H1 (cell line): ENCODE measurements around the gene DCK. TPM values are rescaled to one million over a fixed set of nuclear protein-coding genes. Genes with fewer than 3 reads are reported as not detected.
"Not testable (repeated sequence)": the region's sequence is repeated elsewhere in the genome, so short reads cannot be mapped to it uniquely, and the experiment has no call there.

Source experiments
- CTCF ChIA-PET: fragments of 300-600 bp; sonication (Branson Sonifier 250); formaldehyde crosslinking; loops from one replicate; lab custom pipeline; 2021; ENCODE audit not compliant: partially characterized antibody; lab: Charles Lee
- POLR2A ChIA-PET: fragments of 300-600 bp; sonication (Branson Sonifier 250); formaldehyde crosslinking; loops from one replicate; lab custom pipeline; 2021; ENCODE audit warnings: inconsistent platforms; ENCODE audit not compliant: partially characterized antibody; lab: Charles Lee
- DNase-seq, 2 experiments: peaks; one replicate each; pipeline versions ENCODE4 v3.0.0 to v3.0.0-alpha.2; 2010 to 2022; ENCODE audit warnings: low spot score in 2 of 2, low read depth in 1 of 2, mixed read lengths in 1 of 2
- FAIRE-seq: peaks from 2 replicates; lab custom pipeline; 2011; peaks lifted over from hg19 to GRCh38; lab: Jason Lieb, UNC
- H2AFZ ChIP-seq: 2 replicates; pipeline ENCODE4 v1.8.1; 2012; ENCODE audit warnings: low read length, inconsistent platforms
- H2AK5ac ChIP-seq: 2 replicates; pipeline ENCODE4 v1.6.1; 2013; ENCODE audit warnings: low read depth, low read length
- H2BK120ac ChIP-seq: replicated peaks from 2 replicates; pipeline ENCODE3; 2013; ENCODE audit warnings: low read depth, low read length, inconsistent platforms
- H2BK12ac ChIP-seq: 2 replicates; pipeline ENCODE4 v1.6.1; 2013; ENCODE audit warnings: low read depth, low read length
- H2BK15ac ChIP-seq: 2 replicates; pipeline ENCODE4 v1.6.1; 2013; ENCODE audit warnings: low read length
- H2BK20ac ChIP-seq: 2 replicates; pipeline ENCODE4 v1.6.1; 2013; ENCODE audit warnings: low read length
- H2BK5ac ChIP-seq: 2 replicates; pipeline ENCODE4 v1.6.1; 2013; ENCODE audit warnings: low read depth, low read length
- H3K14ac ChIP-seq: 2 replicates; pipeline ENCODE4 v1.6.1; 2013; ENCODE audit warnings: inconsistent platforms; ENCODE audit not compliant: insufficient read length
- H3K18ac ChIP-seq: 2 replicates; pipeline ENCODE4 v1.6.1; 2013; ENCODE audit warnings: low read length; ENCODE audit errors: extremely low read depth
- H3K23ac ChIP-seq: 2 replicates; pipeline ENCODE4 v1.6.1; 2013; ENCODE audit warnings: inconsistent platforms; ENCODE audit not compliant: insufficient read length
- H3K23me2 ChIP-seq: 2 replicates; pipeline ENCODE4 v1.6.1; 2013; ENCODE audit warnings: low read depth, low read length
- H3K27ac ChIP-seq: 2 replicates; pipeline ENCODE4 v1.6.1; 2011; ENCODE audit warnings: low read depth, low read length, inconsistent platforms
- H3K27me3 ChIP-seq, 4 experiments: replicated peaks in 1 of 4; 1 replicate in 1 of 4; 2 replicates in 3 of 4; pipeline versions ENCODE4 v1.6.1 to v1.8.1; 2011 to 2013; ENCODE audit warnings: low read length in 3 of 4, mild to moderate bottlenecking in 3 of 4, inconsistent platforms in 2 of 4, mixed read lengths in 2 of 4, moderate library complexity in 1 of 4; ENCODE audit not compliant: control insufficient read depth in 3 of 4, insufficient read depth in 3 of 4; ENCODE audit errors: extremely low read depth in 1 of 4
- H3K36me3 ChIP-seq, 4 experiments: 2 replicates each; pipeline versions ENCODE4 v1.6.1 to v1.8.1; 2011 to 2013; ENCODE audit warnings: mild to moderate bottlenecking in 4 of 4, low read length in 3 of 4, moderate library complexity in 2 of 4, control low read depth in 1 of 4, inconsistent platforms in 1 of 4; ENCODE audit not compliant: insufficient read depth in 4 of 4, control insufficient read depth in 2 of 4
- H3K4ac ChIP-seq: replicated peaks from 2 replicates; pipeline ENCODE3; 2013; ENCODE audit warnings: low read length, low read depth, mixed read lengths, inconsistent platforms; ENCODE audit not compliant: insufficient read length
- H3K4me1 ChIP-seq, 4 experiments: replicated peaks in 1 of 4; 1 replicate in 1 of 4; 2 replicates in 3 of 4; pipeline versions ENCODE4 v1.6.1 to v1.8.1; 2011 to 2013; ENCODE audit warnings: low read length in 3 of 4, inconsistent platforms in 2 of 4, mixed read lengths in 1 of 4; ENCODE audit not compliant: insufficient read depth in 4 of 4, control insufficient read depth in 3 of 4
- H3K4me2 ChIP-seq, 2 experiments: 2 replicates each; pipeline versions ENCODE4 v1.6.1 to v1.8.1; 2011 to 2013; ENCODE audit warnings: low read depth in 2 of 2, low read length in 2 of 2, control low read depth in 1 of 2, inconsistent platforms in 1 of 2, mild to moderate bottlenecking in 1 of 2; ENCODE audit not compliant: insufficient read depth in 1 of 2
- H3K4me3 ChIP-seq, 4 experiments: fragments of 200-600, 300-600 bp in 1 of 4; sonication (generic), shearing (Covaris generic), sonication (Bioruptor Twin) in 1 of 4; 2 replicates each; pipeline versions ENCODE4 v1.5.1 to v1.8.1; 2011 to 2016; ENCODE audit warnings: low read length in 4 of 4, low read depth in 3 of 4, control low read depth in 2 of 4, inconsistent platforms in 2 of 4, mild to moderate bottlenecking in 2 of 4, mixed read lengths in 1 of 4, moderate library complexity in 1 of 4; ENCODE audit not compliant: insufficient read depth in 2 of 4; ENCODE audit errors: extremely low read depth in 1 of 4
- H3K56ac ChIP-seq: replicated peaks from 2 replicates; pipeline ENCODE3; 2013; ENCODE audit warnings: low read depth, mild to moderate bottlenecking, mixed read lengths, low read length, inconsistent platforms; ENCODE audit not compliant: insufficient read length
- H3K79me1 ChIP-seq: 2 replicates; pipeline ENCODE4 v1.6.1; 2013; ENCODE audit warnings: low read depth, low read length, control low read depth
- H3K79me2 ChIP-seq, 2 experiments: 2 replicates each; pipeline versions ENCODE4 v1.6.1 to v1.8.1; 2012 to 2013; ENCODE audit warnings: low read length in 2 of 2, mild to moderate bottlenecking in 2 of 2, inconsistent platforms in 1 of 2; ENCODE audit not compliant: insufficient read depth in 2 of 2, control insufficient read depth in 1 of 2
- H3K9ac ChIP-seq, 4 experiments: replicated peaks in 1 of 4; 1 replicate in 1 of 4; 2 replicates in 3 of 4; pipeline versions ENCODE4 v1.6.1 to v1.8.1; 2011 to 2013; ENCODE audit warnings: low read depth in 3 of 4, low read length in 3 of 4, control low read depth in 2 of 4, mild to moderate bottlenecking in 2 of 4, moderate library complexity in 2 of 4, inconsistent platforms in 1 of 4; ENCODE audit errors: extremely low read depth in 1 of 4
- H3K9me3 ChIP-seq, 2 experiments: 2 replicates each; pipeline versions ENCODE4 v1.6.1 to v1.8.1; 2012 to 2013; ENCODE audit warnings: mild to moderate bottlenecking in 2 of 2, moderate library complexity in 2 of 2, control low read depth in 1 of 2, inconsistent platforms in 1 of 2, low read depth in 1 of 2, low read length in 1 of 2, mixed read lengths in 1 of 2; ENCODE audit not compliant: insufficient read depth in 2 of 2
- H4K20me1 ChIP-seq, 2 experiments: replicated peaks in 1 of 2; 2 replicates each; pipeline versions ENCODE3 to v1.8.1; 2011 to 2013; ENCODE audit warnings: inconsistent platforms in 2 of 2, low read length in 2 of 2, mild to moderate bottlenecking in 1 of 2; ENCODE audit not compliant: insufficient read depth in 2 of 2, control insufficient read depth in 1 of 2
- H4K5ac ChIP-seq: 2 replicates; pipeline ENCODE4 v1.6.1; 2013; ENCODE audit warnings: low read length, low read depth, mixed read lengths, inconsistent platforms; ENCODE audit not compliant: insufficient read length
- H4K8ac ChIP-seq: 2 replicates; pipeline ENCODE4 v1.8.0; 2013; ENCODE audit warnings: mild to moderate bottlenecking, moderate library complexity, low read length, inconsistent platforms; ENCODE audit not compliant: insufficient read depth; ENCODE audit errors: extremely low read depth
- H4K91ac ChIP-seq: replicated peaks from 2 replicates; pipeline ENCODE3; 2013; ENCODE audit warnings: low read length, mixed read lengths, inconsistent platforms; ENCODE audit not compliant: insufficient read length
- WGBS, 2 experiments: shearing (Covaris generic) in 1 of 2; methylation state at CpG; one replicate each; pipeline versions ENCODE4 v1.1.6 to v1.1.7; 2013 to 2015; ENCODE audit warnings: low lambda C conversion rate in 2 of 2, mixed read lengths in 2 of 2, inconsistent platforms in 1 of 2, low coverage in 1 of 2, missing lambda C conversion rate in 1 of 2; ENCODE audit not compliant: insufficient replicate concordance in 2 of 2, insufficient coverage in 1 of 2, insufficient read length in 1 of 2; ENCODE audit errors: extremely low coverage in 1 of 2, missing lambda C conversion rate in 1 of 2; 5-methylcytosine and 5-hydroxymethylcytosine counted together
- polyA plus RNA-seq, 7 experiments: library from polyadenylated mRNA; depleted of rRNA in 3 of 7; stranded (reverse) in 5 of 7; unstranded in 2 of 7; fragments of >200 nt in 5 of 7; fragments of 200-250 nt in 2 of 7; gene quantifications; 1 replicate in 5 of 7; 2 replicates in 1 of 7; 4 replicates in 1 of 7; pipeline versions ENCODE4 v1.2.1 to v1.2.3, GENCODE V29; 2011 to 2013; ENCODE audit warnings: missing spikeins in 2 of 7, mixed read lengths in 2 of 7
- total RNA-seq: library from RNA; stranded (reverse); fragmentation: NEBNext Ultra II Directional; extraction: Animal tissue kit (Norgen Biotek cat#: 25700); gene quantifications from 2 replicates; pipeline ENCODE4 v1.2.1, GENCODE V29; 2021

The DCK gene
- total and polyA plus RNA-seq, 2 of the 8 experiments (the other 6 are each of a cell fraction or from before 2014, with no cell fraction given), result 4.8 to 18.1 TPM

DNA sequence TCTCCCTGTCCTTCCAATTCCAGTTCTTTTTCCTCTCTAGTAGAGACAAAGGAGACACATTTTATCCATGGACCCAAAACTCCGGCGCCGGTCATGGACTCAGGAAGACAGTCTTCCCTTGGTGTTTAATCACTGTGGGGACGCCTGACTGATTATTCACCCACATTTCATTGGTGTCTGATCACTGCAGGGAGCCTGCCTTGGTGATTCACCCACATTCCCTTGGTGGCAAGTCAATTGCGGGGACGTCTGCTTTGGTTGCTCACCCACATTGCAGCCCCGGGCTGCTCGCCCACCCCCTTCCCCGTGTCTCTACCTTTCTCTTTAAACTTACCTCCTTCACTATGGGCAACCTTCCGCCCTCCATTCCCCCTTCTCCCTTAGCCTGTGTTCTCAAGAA, 38.7 kb downstream of the DCK start:
- H2BK15ac ChIP-seq, H3K4me2 ChIP-seq, H4K8ac ChIP-seq, CTCF ChIA-PET, DNase-seq, H2AFZ ChIP-seq, H3K23me2 ChIP-seq, H3K18ac ChIP-seq, H2AK5ac ChIP-seq, H3K56ac ChIP-seq, H2BK12ac ChIP-seq, H3K79me2 ChIP-seq, H3K4me1 ChIP-seq, FAIRE-seq, POLR2A ChIA-PET, H4K5ac ChIP-seq, H3K14ac ChIP-seq, H3K9ac ChIP-seq, H3K27me3 ChIP-seq, H3K23ac ChIP-seq, H3K79me1 ChIP-seq, H3K4ac ChIP-seq, H3K27ac ChIP-seq, H4K20me1 ChIP-seq, H2BK5ac ChIP-seq, H3K9me3 ChIP-seq, H2BK120ac ChIP-seq, H3K4me3 ChIP-seq, H4K91ac ChIP-seq, H2BK20ac ChIP-seq: not testable (repeated sequence)
- 94% methylated on average over 7 of the region's 10 CpGs; no CpG with 5 or more reads in 1 of the 2 experiments for whole genome bisulfite sequencing, 2 experiments
- H3K36me3 ChIP-seq, result peaks cover 0 to 29% (median 2%) of the 10 kb centered on the region in 4 experiments; a peak in 5 of 8 replicates
